ENCODE data around the gene TXNRD2. TPM values are rescaled to one million over a fixed set of nuclear protein-coding genes. Genes with fewer than 3 reads are reported as not detected.

Gene TXNRD2
- polyA plus RNA-seq, 1 donor from 2014 or later: 4.1 TPM

- no peaks in the 10 kb centered on the region for H3K9me3 ChIP-seq (ENCODE audit: low read length)
- peaks cover 12% of the 10 kb centered on the region for H3K36me3 ChIP-seq (ENCODE audit: insufficient read depth, low read length)
- no peaks in the 10 kb centered on the region for H3F3A ChIP-seq (ENCODE audit: insufficient read depth, low read length, poor library complexity, severe bottlenecking)
- no peak overlapping the region for H3K9ac ChIP-seq (ENCODE audit: low read length)
- no peaks in the 10 kb centered on the region for H3K27me3 ChIP-seq (ENCODE audit: insufficient read depth, low read depth, low read length)
- H3K4me3 ChIP-seq (ENCODE audit: low read length): no peak overlapping the region
- TF ChIP-seq POLR2AphosphoS5 (IDR thresholded peaks at IDR 0.05): no peak
- TF ChIP-seq, protein P1, sequence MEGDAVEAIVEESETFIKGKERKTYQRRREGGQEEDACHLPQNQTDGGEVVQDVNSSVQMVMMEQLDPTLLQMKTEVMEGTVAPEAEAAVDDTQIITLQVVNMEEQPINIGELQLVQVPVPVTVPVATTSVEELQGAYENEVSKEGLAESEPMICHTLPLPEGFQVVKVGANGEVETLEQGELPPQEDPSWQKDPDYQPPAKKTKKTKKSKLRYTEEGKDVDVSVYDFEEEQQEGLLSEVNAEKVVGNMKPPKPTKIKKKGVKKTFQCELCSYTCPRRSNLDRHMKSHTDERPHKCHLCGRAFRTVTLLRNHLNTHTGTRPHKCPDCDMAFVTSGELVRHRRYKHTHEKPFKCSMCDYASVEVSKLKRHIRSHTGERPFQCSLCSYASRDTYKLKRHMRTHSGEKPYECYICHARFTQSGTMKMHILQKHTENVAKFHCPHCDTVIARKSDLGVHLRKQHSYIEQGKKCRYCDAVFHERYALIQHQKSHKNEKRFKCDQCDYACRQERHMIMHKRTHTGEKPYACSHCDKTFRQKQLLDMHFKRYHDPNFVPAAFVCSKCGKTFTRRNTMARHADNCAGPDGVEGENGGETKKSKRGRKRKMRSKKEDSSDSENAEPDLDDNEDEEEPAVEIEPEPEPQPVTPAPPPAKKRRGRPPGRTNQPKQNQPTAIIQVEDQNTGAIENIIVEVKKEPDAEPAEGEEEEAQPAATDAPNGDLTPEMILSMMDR (IDR thresholded peaks at IDR 0.05; ENCODE audit: poor library complexity, severe bottlenecking): peak; percentile 13
- no peak overlapping the region for H3K27ac ChIP-seq (ENCODE audit: low read length)
- H3K9me2 ChIP-seq (ENCODE audit: insufficient read depth, low read length): no peaks in the 10 kb centered on the region
- H3K79me2 ChIP-seq (replicated peaks; ENCODE audit: insufficient read depth, low read length): no peaks in the 10 kb centered on the region
- no peaks in the 10 kb centered on the region for H4K20me1 ChIP-seq (ENCODE audit: insufficient read depth)
- no peak overlapping the region for H3K4me2 ChIP-seq (ENCODE audit: low read length)
- H2AFZ ChIP-seq (ENCODE audit: low read depth, low read length): no peak overlapping the region
Measured at GRCh38 chr22:19965771-19966709, 24.4 kb upstream of the TXNRD2 start.

- H3K9ac ChIP-seq (ENCODE audit: low read length): no peak overlapping the region
- H3K9me2 ChIP-seq (ENCODE audit: insufficient read depth, low read length): no peaks in the 10 kb centered on the region
- H3K36me3 ChIP-seq (ENCODE audit: insufficient read depth, low read length): peaks cover 4% of the 10 kb centered on the region
Measured at GRCh38 chr22:19964701-19965386, 23.2 kb upstream of the TXNRD2 start.

More at GRCh38 chr22:19964701-19965386, 23.2 kb upstream of the TXNRD2 start:
- H3F3A ChIP-seq (ENCODE audit: insufficient read depth, low read length, poor library complexity, severe bottlenecking): no peaks in the 10 kb centered on the region
- no peaks in the 10 kb centered on the region for H3K27me3 ChIP-seq (ENCODE audit: insufficient read depth, low read depth, low read length)
- no peaks in the 10 kb centered on the region for H3K79me2 ChIP-seq (replicated peaks; ENCODE audit: insufficient read depth, low read length)
- no peak overlapping the region for H3K27ac ChIP-seq (ENCODE audit: low read length)
- H3K4me2 ChIP-seq (ENCODE audit: low read length): no peak overlapping the region
- TF ChIP-seq EP300 (conservative IDR thresholded peaks at IDR 0.05; ENCODE audit: poor library complexity, severe bottlenecking): no peak
- TF ChIP-seq SMC3 (conservative IDR thresholded peaks at IDR 0.05; ENCODE audit: poor library complexity): no peak
- no peak for TF ChIP-seq TAF1 (IDR thresholded peaks at IDR 0.05; ENCODE audit: low read depth)
- TF ChIP-seq MXI1 (conservative IDR thresholded peaks at IDR 0.05; ENCODE audit: poor library complexity, severe bottlenecking): no peak
- TF ChIP-seq, protein P2, sequence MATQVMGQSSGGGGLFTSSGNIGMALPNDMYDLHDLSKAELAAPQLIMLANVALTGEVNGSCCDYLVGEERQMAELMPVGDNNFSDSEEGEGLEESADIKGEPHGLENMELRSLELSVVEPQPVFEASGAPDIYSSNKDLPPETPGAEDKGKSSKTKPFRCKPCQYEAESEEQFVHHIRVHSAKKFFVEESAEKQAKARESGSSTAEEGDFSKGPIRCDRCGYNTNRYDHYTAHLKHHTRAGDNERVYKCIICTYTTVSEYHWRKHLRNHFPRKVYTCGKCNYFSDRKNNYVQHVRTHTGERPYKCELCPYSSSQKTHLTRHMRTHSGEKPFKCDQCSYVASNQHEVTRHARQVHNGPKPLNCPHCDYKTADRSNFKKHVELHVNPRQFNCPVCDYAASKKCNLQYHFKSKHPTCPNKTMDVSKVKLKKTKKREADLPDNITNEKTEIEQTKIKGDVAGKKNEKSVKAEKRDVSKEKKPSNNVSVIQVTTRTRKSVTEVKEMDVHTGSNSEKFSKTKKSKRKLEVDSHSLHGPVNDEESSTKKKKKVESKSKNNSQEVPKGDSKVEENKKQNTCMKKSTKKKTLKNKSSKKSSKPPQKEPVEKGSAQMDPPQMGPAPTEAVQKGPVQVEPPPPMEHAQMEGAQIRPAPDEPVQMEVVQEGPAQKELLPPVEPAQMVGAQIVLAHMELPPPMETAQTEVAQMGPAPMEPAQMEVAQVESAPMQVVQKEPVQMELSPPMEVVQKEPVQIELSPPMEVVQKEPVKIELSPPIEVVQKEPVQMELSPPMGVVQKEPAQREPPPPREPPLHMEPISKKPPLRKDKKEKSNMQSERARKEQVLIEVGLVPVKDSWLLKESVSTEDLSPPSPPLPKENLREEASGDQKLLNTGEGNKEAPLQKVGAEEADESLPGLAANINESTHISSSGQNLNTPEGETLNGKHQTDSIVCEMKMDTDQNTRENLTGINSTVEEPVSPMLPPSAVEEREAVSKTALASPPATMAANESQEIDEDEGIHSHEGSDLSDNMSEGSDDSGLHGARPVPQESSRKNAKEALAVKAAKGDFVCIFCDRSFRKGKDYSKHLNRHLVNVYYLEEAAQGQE (IDR thresholded peaks at IDR 0.05; ENCODE audit: borderline replicate concordance): no peak
- no peak for TF ChIP-seq POLR2AphosphoS5 (IDR thresholded peaks at IDR 0.05)
- no peak for TF ChIP-seq RAD21 (conservative IDR thresholded peaks at IDR 0.05)
- TF ChIP-seq, protein P1 (IDR thresholded peaks at IDR 0.05; ENCODE audit: poor library complexity, severe bottlenecking): no peak
- TF ChIP-seq EZH2 (IDR thresholded peaks at IDR 0.05; ENCODE audit: borderline replicate concordance, insufficient read depth, low read length, poor library complexity, severe bottlenecking): no peak
- no peaks in the 10 kb centered on the region for H3K9me3 ChIP-seq (ENCODE audit: low read length)
- no peak overlapping the region for H2AFZ ChIP-seq (ENCODE audit: low read depth, low read length)
- no peak overlapping the region for H3K4me3 ChIP-seq (ENCODE audit: low read length)
- H4K20me1 ChIP-seq (ENCODE audit: insufficient read depth): no peaks in the 10 kb centered on the region
